Measurements from ENCODE around the gene ZNF555. TPM values are rescaled to one million over a fixed set of nuclear protein-coding genes. Genes with fewer than 3 reads are reported as not detected.

The ZNF555 gene
- total and polyA plus RNA-seq, 2 of the 13 experiments (the other 11 are each of a cell fraction or from before 2014, with no cell fraction given), result 5.0 to 8.0 TPM

GRCh38 chr19:2800506-2800905, 40.8 kb upstream of the ZNF555 start:
- FAIRE-seq (no peak), DNase-seq (ENCODE audit: low spot score) (no peak), ATAC-seq (no peak)
- Histone ChIP-seq H4K20me1 (ENCODE audit: insufficient read depth, low read length) (no peaks in the 10 kb centered on the region), H3K4me2 (ENCODE audit: low read depth, low read length) (no peak overlapping the region), H3K79me2 (ENCODE audit: insufficient read depth, low read length) (no peaks in the 10 kb centered on the region), H3K4me3 (replicated peaks in 1 of 3; ENCODE audit: insufficient read depth in 1 of 3, low read depth in 2 of 3, low read length in 3 of 3) (no peak overlapping the region), H3K9ac (ENCODE audit: insufficient read depth, low read depth, low read length) (no peak overlapping the region), H3K27me3 (ENCODE audit: control insufficient read depth in 1 of 2, insufficient read depth in 2 of 2, low read length in 2 of 2) (no peaks in the 10 kb centered on the region), H3K9me3 (ENCODE audit: low read length) (no peaks in the 10 kb centered on the region), H3K4me1 (ENCODE audit: insufficient read depth, low read length) (no peaks in the 10 kb centered on the region), H3K36me3 (replicated peaks in 1 of 2; ENCODE audit: control insufficient read depth in 1 of 2, insufficient read depth in 2 of 2, low read length in 2 of 2) (peaks cover 29 to 77% of the 10 kb centered on the region in 2 experiments; a peak in 4 of 5 replicates), H3K27ac (ENCODE audit: extremely low read length, insufficient read depth, low read length) (no peak overlapping the region), H2AFZ (ENCODE audit: low read length) (no peak overlapping the region)
- POLR2A ChIA-PET, result interaction anchor here (1.1 kb wide), 1 partner anchor 67 kb away, joined by 3 read pairs; the partner anchor contains the start of gene ZNF556
- in situ Hi-C loops (cut with HindIII; ENCODE audit: extremely low pct_ligation_motif_present, low pct_unique_long_range_greater_than_20kb), result no loop called here
- BruUV-seq (replicated peaks), result no TSS peak
- WGBS (ENCODE audit: low lambda C conversion rate), result 99% methylated on average over 20 of the region's 22 CpGs
- CTCF ChIA-PET (ENCODE audit: low intra/inter-chr PET ratio, low total read pairs), result no interaction called here
- intact Hi-C loops (cut with micrococcal nuclease; ENCODE audit: unreplicated experiment), result no loop called here
- no peak for TF ChIP-seq NFE2 (CRISPR knock-in tag; IDR thresholded peaks at IDR 0.05)
- TF ChIP-seq ZIK1 (CRISPR knock-in tag; IDR thresholded peaks at IDR 0.05; ENCODE audit: borderline replicate concordance, low read depth), result no peak
- no peak for TF ChIP-seq ZNF292 (CRISPR knock-in tag; IDR thresholded peaks at IDR 0.05; ENCODE audit: borderline replicate concordance, low read depth)
- TF ChIP-seq SALL2 (CRISPR knock-in tag; IDR thresholded peaks at IDR 0.05), result no peak
- 0 out of 2 replicates have a peak, but pooled peaks have one; percentile 22 for TF ChIP-seq RBFOX2 (IDR thresholded peaks at IDR 0.05; ENCODE audit: low read depth, low read length)

GRCh38 chr19:2802826-2803225, 38.4 kb upstream of the ZNF555 start:
- intact Hi-C loops (cut with micrococcal nuclease; ENCODE audit: unreplicated experiment), result no loop called here
- H3K4me3 ChIP-seq (replicated peaks in 1 of 3; ENCODE audit: insufficient read depth in 1 of 3, low read depth in 2 of 3, low read length in 3 of 3), result no peak overlapping the region
- DNase-seq (ENCODE audit: low spot score) (no peak), ATAC-seq (no peak), FAIRE-seq (no peak)
- no peaks in the 10 kb centered on the region for H3K27me3 ChIP-seq (ENCODE audit: control insufficient read depth in 1 of 2, insufficient read depth in 2 of 2, low read length in 2 of 2)
- no peak overlapping the region for H3K4me2 ChIP-seq (ENCODE audit: low read depth, low read length)
- POLR2A ChIA-PET, result no interaction called here
- CTCF ChIA-PET (ENCODE audit: low intra/inter-chr PET ratio, low total read pairs), result no interaction called here
- H3K36me3 ChIP-seq (replicated peaks in 1 of 2; ENCODE audit: control insufficient read depth in 1 of 2, insufficient read depth in 2 of 2, low read length in 2 of 2), result peaks cover 25 to 70% of the 10 kb centered on the region in 2 experiments; a peak in 3 of 5 replicates
- no peak overlapping the region for H2AFZ ChIP-seq (ENCODE audit: low read length)
- no peak overlapping the region for H3K27ac ChIP-seq (ENCODE audit: extremely low read length, insufficient read depth, low read length)
- H4K20me1 ChIP-seq (ENCODE audit: insufficient read depth, low read length), result no peaks in the 10 kb centered on the region
- in situ Hi-C loops (cut with HindIII; ENCODE audit: extremely low pct_ligation_motif_present, low pct_unique_long_range_greater_than_20kb), result no loop called here
- 95% methylated on average over 16 of the region's 17 CpGs for WGBS (ENCODE audit: low lambda C conversion rate)
- no TSS peak for BruUV-seq (replicated peaks)
- no peaks in the 10 kb centered on the region for H3K4me1 ChIP-seq (ENCODE audit: insufficient read depth, low read length)
- H3K9me3 ChIP-seq (ENCODE audit: low read length), result no peaks in the 10 kb centered on the region
- H3K9ac ChIP-seq (ENCODE audit: insufficient read depth, low read depth, low read length), result no peak overlapping the region
- H3K79me2 ChIP-seq (ENCODE audit: insufficient read depth, low read length), result no peaks in the 10 kb centered on the region
- TF ChIP-seq PAXIP1 (CRISPR knock-in tag; conservative IDR thresholded peaks at IDR 0.05) (no peak), PHF8 (CRISPR knock-in tag; IDR thresholded peaks at IDR 0.05) (no peak), HOXD1 (CRISPR knock-in tag; IDR thresholded peaks at IDR 0.05) (no peak), PHB2 (IDR thresholded peaks at IDR 0.05; ENCODE audit: partially characterized antibody) (no peak), NFKB2 (CRISPR knock-in tag; IDR thresholded peaks at IDR 0.05; ENCODE audit: borderline replicate concordance) (no peak)
- TF ChIP-seq, protein P1, sequence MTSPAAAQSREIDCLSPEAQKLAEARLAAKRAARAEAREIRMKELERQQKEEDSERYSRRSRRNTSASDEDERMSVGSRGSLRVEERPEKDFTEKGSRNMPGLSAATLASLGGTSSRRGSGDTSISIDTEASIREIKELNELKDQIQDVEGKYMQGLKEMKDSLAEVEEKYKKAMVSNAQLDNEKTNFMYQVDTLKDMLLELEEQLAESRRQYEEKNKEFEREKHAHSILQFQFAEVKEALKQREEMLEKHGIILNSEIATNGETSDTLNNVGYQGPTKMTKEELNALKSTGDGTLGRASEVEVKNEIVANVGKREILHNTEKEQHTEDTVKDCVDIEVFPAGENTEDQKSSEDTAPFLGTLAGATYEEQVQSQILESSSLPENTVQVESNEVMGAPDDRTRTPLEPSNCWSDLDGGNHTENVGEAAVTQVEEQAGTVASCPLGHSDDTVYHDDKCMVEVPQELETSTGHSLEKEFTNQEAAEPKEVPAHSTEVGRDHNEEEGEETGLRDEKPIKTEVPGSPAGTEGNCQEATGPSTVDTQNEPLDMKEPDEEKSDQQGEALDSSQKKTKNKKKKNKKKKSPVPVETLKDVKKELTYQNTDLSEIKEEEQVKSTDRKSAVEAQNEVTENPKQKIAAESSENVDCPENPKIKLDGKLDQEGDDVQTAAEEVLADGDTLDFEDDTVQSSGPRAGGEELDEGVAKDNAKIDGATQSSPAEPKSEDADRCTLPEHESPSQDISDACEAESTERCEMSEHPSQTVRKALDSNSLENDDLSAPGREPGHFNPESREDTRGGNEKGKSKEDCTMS (CRISPR knock-in tag; conservative IDR thresholded peaks at IDR 0.05), result no peak
